DMS 273 (cell line): ENCODE measurements around the gene DNAJB11.
"Not testable (repeated sequence)": the region's sequence is repeated elsewhere in the genome, so short reads cannot be mapped to it uniquely, and the experiment has no call there.

Experiments
- DNase-seq: peaks from one replicate; lab custom pipeline; 2025; ENCODE audit not compliant: unreplicated experiment; lab: John Stamatoyannopoulos, UW

The DNAJB11 gene

DNA sequence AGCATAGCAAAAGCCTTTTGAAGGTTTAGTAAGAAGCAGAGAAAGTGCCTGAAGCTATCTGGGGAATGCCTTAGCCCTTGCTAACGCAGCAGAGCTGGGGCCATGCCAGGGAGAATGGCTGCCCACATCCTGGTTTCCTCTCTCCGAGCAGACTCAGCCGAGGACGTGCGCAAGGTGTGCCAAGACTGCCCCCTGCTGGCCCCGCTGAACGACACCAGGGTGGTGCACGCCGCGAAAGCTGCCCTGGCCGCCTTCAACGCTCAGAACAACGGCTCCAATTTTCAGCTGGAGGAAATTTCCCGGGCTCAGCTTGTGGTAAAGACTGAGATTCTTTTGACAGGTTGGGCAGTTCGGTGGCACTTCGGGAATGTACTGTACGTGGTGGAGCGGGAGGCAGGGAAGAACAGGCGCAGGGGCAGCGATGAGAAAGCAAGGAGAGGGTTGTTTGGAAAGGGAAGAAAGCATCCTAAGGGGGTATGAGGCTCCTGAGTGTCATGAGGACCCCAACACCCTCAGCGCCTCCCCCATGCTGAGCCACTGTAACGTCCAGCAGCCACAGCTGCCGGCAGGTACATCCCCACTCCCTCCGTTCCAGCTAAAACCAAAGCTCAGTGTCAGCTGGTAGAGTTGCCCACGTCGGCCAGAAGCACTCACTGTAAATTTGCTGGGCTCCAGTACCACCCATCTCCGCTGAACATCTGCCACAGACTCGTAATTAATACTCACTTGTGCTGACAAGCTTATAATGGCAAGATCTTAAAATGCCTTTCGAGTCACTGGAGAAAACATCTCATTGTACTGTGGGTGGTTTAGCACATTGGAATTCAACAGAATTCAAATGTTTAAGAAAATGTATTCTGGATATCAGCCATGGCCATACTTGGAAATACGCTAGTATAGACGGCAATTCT is 46.8 kb downstream of the DNAJB11 start:
- peak; percentile 96 for DNase-seq

GRCh38 chr3:186618318-186618938 is 47.9 kb downstream of the DNAJB11 start:
- no peak for DNase-seq

DNA sequence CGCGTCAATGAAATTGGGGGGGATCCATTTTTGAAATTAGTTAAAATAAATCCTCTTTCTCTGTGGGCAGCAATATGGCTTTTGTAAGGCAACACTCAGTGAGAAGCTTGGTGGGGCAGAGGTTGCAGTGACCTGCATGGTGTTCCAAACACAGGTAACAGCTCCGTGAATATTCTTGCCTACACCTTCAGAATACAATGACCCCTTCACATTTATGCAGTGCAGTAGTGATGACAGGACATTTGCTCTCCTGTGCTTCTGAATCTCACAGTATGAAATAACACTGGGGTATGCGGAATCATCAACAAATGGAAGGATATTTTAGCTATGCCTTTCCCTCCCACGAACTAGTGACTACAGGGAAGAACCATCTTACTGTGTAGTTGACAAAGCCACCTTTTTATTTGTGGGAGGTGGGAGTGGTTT is 49.3 kb downstream of the DNAJB11 start:
- no peak for DNase-seq

DNA sequence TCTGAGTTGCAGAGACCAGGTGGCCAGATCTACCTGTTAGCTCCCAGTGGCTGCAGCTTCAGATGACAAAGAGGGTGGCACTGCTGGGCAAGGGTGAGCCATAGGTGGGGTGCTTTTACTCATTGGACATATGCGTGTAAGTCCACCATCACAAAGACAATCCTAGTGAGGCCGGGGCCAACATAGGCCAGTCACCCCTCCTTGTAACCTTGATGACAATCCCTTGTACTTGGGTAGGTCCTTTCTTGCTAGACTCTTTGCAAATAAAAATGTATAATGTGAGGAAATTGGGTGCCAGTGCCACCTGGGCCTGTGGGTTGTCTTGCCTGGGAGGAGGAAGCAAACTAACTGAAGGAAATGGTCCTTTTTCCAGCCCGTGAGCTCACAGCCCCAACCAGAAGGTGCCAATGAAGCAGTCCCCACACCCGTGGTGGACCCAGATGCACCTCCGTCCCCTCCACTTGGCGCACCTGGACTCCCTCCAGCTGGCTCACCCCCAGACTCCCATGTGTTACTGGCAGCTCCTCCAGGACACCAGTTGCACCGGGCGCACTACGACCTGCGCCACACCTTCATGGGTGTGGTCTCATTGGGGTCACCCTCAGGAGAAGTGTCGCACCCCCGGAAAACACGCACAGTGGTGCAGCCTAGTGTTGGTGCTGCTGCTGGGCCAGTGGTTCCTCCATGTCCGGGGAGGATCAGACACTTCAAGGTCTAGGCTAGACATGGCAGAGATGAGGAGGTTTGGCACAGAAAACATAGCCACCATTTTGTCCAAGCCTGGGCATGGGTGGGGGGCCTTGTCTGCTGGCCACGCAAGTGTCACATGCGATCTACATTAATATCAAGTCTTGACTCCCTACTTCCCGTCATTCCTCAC is 49.9 kb downstream of the DNAJB11 start:
- DNase-seq: no peak

DNA sequence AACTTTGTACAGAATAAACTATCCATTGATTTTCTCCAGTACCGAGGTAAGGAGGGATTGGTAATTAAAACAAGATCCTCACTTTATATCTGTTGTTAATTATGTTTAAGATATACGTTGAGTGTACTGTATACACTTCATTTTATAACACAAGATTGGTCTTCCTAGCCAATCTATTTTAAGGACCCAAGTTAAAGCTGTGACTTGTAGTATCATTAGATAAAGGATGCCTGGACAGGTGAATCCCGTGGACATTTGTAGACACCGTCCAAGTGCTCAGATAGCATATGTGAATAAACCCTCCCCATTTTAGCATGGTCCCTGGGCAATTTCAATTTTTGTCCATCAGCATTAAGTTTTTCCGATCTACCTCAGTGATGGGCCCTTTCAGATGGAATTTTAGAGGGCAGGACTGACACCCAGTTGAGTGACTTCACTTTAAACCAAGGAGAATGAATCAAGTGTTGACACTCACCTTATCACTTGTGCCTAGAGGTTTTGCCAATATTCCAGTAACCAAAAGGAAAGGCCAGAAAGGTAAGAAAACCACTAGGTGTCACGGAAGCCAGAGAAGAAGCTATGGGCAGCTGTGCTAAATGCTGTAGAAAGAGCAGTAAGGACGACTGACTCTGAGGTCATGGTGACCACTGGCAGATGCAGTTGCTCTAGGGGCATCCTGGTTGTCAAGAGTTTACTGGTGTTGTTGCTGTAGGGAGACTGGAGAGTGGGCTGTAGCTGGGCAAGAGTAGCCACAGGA is 51.6 kb downstream of the DNAJB11 start:
- no peak for DNase-seq

GRCh38 chr3:186622651-186623310 is 52.3 kb downstream of the DNAJB11 start:
- DNase-seq: no peak

DNA sequence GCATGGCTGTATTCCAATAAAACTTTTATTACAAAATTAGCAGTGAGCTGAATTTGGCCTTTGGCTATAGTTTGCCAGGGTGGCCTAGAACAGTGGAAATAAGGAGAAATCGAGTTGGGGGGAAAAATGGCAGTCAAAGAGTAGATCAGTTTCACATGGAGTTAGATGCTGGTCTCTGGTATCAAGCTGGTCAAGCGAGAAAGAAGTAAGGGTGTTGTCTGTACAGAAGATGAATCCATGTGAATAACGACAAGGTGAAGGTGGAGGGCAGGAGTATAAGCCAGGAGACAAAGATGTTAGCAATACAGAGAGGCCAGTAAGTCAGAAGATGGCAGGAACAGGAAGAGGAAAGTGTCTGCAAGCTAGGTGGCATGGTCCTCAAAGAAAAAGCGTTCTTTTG is 54.1 kb downstream of the DNAJB11 start:
- DNase-seq: no peak

DNA sequence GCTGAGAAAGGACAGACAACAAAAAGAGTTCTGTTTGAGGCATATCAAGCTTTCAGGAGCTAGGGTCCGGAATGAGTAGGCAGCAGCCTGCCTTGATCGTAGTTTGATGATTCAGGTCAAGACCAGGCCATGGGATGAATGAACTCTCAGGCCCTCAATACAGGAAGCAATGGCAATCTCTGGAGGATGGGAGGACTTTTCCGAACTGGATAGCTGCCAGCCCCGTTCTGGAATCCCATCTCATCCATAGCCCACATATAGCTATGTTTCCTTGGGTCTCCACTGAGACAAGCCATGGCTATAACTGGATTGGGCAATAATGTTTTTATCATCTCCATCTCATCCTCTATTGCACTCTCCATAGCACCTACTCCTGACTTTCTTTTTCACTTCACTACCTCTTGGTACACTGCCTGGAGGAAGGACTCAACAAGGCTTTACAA is 55.1 kb downstream of the DNAJB11 start:
- no peak for DNase-seq

- DNase-seq: no peak
These were observed 55.8 kb downstream of the DNAJB11 start for GRCh38 chr3:186626254-186626847.

DNA sequence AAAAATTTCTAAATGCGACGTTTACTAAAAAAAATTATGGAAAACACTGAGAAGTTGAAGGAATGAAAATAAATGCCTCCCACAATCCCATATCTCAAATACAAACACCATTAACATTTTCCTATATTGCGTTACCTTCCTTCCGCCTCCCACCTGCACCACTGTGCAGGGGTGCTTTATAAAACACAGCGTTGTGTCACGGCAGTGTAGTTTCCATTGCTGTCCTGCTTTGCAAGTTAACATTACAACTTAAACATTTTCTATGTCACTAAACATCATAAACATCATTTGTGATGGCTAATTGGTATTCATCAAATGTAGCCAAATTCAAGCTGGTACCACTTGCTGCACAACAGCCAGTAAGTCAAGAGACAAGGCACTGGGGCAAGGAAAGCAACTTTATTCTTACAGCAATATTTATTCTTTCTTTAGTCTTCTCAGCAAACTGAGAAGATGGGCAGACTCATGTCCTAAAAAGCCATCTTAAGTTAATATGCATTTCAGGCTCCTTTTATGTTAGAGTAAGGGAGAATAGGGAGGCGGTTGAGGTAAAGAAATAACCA is 57.4 kb downstream of the DNAJB11 start:
- no peak for DNase-seq

- no peak for DNase-seq
These were observed 58.2 kb downstream of the DNAJB11 start for GRCh38 chr3:186628756-186629155.

GRCh38 chr3:186630950-186631641 is 60.6 kb downstream of the DNAJB11 start:
- DNase-seq: no peak

- DNase-seq: no peak
These were observed 63.0 kb downstream of the DNAJB11 start for GRCh38 chr3:186633481-186633880.

DNA sequence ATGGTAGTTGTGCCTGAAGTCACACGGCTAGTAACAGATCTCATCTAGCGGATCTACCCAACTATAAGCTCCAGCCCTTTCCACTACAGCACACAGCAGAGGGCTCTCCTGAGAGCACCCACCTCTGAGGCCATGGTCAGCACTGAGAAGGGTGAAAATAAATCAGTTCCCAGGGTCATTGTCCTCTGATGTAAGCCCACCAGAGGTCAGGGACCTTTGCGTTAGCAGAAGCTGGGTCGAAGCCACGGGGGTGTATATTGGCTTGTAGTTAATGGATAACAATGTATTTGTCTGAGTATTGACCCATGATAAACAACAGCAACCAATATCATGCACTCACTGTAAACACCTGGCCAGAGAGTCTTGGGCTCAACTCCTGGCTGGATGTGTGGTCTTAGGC is 63.7 kb downstream of the DNAJB11 start:
- DNase-seq: not testable (repeated sequence)
